Measurements from ENCODE around the gene CLPX.
"Not testable (repeated sequence)": the region's sequence is repeated elsewhere in the genome, so short reads cannot be mapped to it uniquely, and the experiment has no call there.

Gene CLPX

GRCh38 chr15:65165875-65166274 lies 19.3 kb downstream of the CLPX start:
- no peak for DNase-seq

DNA sequence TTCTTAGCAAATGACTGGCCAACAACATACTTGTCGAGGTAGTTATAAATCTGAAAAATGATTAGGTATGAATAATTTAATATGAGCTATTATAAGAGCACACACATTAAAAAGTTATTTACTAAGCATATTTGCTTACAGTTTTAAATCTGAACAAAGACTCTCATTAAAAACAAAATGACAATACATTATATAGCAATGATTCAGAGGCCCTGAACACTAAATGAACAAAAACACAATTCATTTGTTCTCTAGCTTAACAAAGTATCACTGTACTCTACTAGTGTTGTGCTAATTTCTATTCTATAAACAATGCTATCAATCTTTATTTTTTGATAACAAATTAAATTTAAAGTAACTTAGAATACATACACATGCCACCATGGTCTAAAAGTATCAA lies 21.0 kb downstream of the CLPX start:
- DNase-seq, result no peak

DNA sequence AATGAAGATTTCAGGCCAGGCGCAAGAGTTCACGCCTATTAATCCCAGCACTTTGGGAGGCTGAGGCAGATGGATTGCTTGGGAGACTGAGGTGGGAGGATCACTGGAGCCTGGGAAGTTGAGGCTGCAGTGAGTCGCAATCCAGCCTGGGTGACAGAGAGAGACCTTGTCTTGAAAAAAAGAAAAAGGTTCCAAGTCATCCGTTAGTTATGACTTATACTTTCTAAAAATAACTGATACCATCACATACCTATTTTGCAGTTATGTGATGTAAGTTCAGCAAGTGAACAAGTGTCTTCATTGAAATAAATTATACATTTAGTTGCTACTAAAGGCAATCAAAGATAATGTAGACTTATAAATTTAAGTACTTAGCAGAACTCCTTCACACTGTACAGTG lies 22.1 kb downstream of the CLPX start:
- no peak for DNase-seq

- DNase-seq, result no peak
Measured at GRCh38 chr15:65156692-65157091, 28.4 kb downstream of the CLPX start.

- no peak for DNase-seq
Measured at GRCh38 chr15:65154720-65155119, 30.4 kb downstream of the CLPX start.

GRCh38 chr15:65147902-65148301 lies 37.2 kb downstream of the CLPX start:
- DNase-seq, result no peak

DNA sequence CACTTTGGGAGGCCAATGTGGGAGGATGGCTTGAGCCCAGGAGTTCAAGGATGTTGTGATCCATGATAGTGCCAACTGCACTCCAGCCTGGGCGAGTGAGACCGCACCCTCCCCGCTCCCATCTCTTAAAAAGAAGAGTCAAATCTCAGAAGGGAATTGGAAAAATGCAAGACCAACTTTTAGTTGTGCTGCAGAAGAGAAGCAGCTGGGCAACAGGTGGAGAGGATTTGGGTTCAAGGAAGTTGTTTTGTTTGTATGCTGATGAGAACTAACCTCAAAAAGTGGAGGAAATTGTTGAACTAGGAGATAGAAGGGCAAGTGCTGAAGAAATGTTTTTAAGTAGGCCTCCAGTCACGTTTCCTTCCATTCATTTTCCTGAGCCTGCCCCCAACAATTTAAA lies 38.7 kb downstream of the CLPX start:
- DNase-seq, result no peak

- DNase-seq, result not testable (repeated sequence)
Measured at GRCh38 chr15:65138631-65139030, 46.5 kb downstream of the CLPX start.

DNA sequence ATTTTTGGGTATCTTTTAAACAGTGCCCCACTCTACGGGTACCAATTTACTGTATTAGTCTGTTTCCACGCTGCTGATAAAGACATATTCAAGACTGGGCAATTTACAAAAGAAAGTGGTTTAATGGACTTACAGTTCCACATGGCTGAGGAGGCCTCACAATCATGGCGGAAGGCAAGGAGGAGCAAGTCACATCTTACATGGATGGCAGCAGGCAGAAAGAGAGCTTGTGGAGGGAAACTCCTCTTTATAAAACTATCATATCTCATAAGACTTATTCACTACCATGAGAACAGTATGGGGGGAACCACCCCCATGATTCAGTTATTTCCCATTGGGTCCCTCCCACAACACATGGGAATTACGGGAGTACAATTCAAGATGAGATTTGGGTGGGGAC lies 47.2 kb downstream of the CLPX start:
- DNase-seq, result not testable (repeated sequence)

DNA sequence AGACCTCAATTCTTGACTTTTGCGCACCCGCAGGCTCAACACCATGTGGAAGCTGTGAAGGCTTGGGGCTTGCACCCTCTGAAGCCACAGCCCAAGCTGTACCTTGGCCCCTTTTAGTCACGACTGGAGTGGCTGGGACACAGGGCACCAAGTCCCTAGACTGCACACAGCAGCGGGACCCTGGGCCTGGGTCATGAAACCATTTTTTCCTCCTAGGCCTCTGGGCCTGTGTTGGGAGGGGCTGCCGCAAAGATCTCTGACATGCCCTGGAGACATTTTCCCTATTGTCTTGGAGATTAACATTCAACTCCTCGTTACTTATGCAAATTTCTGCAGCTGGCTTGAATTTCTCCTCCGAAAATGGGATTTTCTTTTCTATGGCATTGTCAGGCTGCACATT lies 48.1 kb downstream of the CLPX start:
- not testable (repeated sequence) for DNase-seq

DNA sequence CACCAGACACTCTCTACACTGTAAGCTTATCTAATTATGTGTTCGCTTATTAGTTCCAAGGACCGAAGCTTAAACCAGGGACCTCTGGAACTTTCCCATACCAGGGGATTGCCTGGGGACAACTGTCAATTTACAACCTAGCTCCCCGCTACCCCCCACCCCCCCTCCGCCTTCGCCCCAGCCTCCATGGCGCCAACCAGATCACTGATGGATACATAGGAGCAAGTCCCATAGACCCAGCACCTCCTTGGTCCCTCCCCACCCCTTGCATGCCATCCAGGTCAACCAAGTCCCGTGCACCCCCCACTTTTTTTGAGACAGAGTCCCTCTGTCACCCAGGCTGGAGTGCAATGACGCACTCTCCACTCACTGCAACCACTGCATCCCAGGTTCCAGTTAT lies 50.6 kb downstream of the CLPX start:
- DNase-seq, result no peak

DNA sequence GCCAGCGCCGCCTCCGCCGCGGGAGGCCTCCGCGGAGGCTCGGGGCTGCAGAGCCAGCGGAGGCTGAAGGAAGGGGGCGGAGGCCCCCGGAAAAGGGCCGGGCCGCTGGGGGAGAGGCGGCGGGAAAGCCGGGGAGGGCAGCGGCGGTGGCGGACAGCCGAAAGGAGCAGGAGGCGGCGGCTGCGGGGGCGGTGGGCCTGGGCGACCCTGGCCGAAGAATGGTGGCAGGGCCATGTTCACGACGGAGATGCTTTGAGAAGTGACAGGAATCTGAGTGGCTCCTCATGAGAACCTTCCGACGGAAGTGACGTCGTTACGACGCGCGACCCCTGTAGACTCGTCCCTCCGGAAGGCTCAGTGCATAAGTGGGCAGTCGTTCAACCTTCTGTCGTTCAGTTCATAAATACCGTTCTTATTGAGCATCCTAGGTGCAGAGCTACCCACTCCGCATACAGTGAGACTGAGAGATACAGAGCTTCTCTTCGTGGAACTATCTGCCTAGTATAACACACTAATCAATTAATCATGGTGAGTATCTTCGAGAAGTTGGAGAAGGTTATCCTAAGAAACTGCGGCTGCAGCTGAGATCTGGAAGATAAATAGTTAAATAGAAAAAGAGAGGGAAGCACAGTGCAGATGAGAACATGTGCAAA lies 51.5 kb downstream of the CLPX start, which contains the start of gene PDCD7:
Gene PDCD7 (minus strand): TSS at position 261 of the 653 bp plus-strand sequence. CDS start 27 bp downstream, at position 234.
- DNase-seq, result peak; percentile 92

GRCh38 chr15:65132878-65133547 lies 52.1 kb downstream of the CLPX start:
- peak; percentile 78 for DNase-seq

GRCh38 chr15:65130941-65131340 lies 54.2 kb downstream of the CLPX start:
- no peak for DNase-seq

DNA sequence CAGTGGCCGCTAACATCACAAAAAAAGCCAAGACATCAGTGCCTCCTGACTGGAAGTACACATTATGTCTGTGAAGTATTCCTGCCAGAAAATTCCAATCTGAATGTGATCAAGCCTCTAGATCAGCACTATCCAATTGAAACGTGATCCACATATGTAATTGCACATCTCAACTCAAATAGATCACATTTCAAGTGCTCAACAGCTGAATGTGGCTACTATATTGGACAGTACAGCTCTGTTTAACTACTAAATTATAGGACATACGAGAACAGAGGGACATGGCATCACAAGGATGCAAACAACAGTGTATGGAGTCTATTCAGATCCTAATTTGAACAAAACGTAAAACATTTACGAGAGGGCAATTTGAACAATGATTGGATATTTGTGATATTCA lies 69.6 kb downstream of the CLPX start:
- DNase-seq, result no peak

DNA sequence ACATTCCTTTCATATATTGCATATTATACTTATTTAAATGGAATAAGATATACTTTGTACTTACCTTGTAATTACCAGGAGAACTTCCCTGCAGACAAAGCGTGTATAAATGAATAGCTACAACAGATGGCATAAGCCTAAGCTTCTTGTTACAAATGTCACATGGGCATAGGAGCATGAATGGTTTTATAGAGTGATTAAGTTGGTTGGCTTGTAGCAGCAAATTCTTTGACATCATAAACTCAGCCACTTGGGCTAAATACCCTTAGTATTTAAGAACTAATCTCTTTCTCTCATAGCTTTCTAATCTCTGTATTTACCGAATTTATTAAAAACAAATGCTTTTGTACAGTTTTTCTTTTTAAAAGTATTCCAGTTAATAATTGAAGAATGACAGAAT lies 70.1 kb downstream of the CLPX start, which contains the start of gene UBAP1L:
Gene UBAP1L (minus strand): TSS at position 115 of the 400 bp plus-strand sequence. CDS start 8,985 bp downstream, outside the sequence.
- DNase-seq, result no peak

- peak; percentile 53 for DNase-seq
Measured at GRCh38 chr15:65110676-65111292, 74.4 kb downstream of the CLPX start.

- DNase-seq, result peak; percentile 38
Measured at GRCh38 chr15:65106011-65106590, 79.0 kb downstream of the CLPX start.

GRCh38 chr15:65105038-65105437 lies 80.1 kb downstream of the CLPX start:
- DNase-seq, result peak; percentile 38

DNA sequence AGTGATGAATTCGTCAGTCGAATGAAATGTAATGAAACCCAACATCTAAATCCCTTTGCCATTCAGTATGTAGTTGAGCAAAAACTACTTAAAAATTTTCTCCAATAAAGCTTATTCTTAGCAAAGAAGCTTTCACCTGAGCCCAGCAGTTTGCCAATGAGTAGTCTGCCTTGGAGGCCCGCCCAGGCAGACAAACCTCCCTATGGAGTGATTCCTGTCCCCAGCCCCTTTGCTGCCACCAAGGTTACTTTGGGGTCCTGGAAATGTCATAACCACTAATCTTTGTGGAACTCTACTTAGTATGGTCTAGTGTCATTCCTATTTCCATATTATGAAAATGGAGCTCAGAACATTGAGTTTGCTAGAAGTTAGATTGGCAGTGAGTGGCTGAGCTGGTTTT lies 82.2 kb downstream of the CLPX start:
- no peak for DNase-seq

GRCh38 chr15:65101891-65102708 lies 83.0 kb downstream of the CLPX start:
- DNase-seq, result no peak

- peak; percentile 88 for DNase-seq
Measured at GRCh38 chr15:65101411-65101890, 83.7 kb downstream of the CLPX start.

- DNase-seq, result no peak
Measured at GRCh38 chr15:65100442-65100841, 84.7 kb downstream of the CLPX start.
